ENCODE measurements around the gene MRGPRD. TPM values are rescaled to one million over a fixed set of nuclear protein-coding genes. Genes with fewer than 3 reads are reported as not detected.

The MRGPRD gene
- total and polyA plus RNA-seq, 2 of the 8 experiments (the other 6 are each of a cell fraction or from before 2014, with no cell fraction given), result not detected

DNA sequence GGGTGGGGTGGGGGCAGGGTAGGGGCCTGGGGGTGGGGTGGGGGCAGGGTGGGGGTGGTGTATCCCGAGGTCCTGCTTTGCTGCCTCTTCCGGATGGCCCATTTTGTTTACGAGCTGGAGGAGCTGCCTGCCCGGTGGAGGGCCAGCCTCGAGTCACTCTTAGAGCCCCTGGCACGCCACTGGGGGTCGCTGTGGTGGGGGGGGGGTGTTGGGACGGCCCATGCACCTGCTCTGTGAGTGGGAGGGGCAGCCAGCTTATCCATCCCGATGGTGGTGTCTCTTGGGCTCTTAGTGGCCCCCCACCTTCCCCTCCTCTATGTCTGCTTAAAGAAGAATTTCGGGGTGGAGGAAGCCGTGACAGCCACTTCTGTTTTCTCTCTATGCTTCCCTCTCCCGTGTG is 24.6 kb downstream of the MRGPRD start (continued):
- TF ChIP-seq, protein P1, sequence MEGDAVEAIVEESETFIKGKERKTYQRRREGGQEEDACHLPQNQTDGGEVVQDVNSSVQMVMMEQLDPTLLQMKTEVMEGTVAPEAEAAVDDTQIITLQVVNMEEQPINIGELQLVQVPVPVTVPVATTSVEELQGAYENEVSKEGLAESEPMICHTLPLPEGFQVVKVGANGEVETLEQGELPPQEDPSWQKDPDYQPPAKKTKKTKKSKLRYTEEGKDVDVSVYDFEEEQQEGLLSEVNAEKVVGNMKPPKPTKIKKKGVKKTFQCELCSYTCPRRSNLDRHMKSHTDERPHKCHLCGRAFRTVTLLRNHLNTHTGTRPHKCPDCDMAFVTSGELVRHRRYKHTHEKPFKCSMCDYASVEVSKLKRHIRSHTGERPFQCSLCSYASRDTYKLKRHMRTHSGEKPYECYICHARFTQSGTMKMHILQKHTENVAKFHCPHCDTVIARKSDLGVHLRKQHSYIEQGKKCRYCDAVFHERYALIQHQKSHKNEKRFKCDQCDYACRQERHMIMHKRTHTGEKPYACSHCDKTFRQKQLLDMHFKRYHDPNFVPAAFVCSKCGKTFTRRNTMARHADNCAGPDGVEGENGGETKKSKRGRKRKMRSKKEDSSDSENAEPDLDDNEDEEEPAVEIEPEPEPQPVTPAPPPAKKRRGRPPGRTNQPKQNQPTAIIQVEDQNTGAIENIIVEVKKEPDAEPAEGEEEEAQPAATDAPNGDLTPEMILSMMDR (IDR thresholded peaks at IDR 0.05; ENCODE audit: control extremely low read depth in 1 of 3, insufficient read depth in 1 of 3, low read depth in 1 of 3, low read length in 3 of 3), result peak; percentile 65 to 73 (median 73)
- TF ChIP-seq, protein P2, sequence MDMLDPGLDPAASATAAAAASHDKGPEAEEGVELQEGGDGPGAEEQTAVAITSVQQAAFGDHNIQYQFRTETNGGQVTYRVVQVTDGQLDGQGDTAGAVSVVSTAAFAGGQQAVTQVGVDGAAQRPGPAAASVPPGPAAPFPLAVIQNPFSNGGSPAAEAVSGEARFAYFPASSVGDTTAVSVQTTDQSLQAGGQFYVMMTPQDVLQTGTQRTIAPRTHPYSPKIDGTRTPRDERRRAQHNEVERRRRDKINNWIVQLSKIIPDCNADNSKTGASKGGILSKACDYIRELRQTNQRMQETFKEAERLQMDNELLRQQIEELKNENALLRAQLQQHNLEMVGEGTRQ (IDR thresholded peaks at IDR 0.05; ENCODE audit: low read length), result no peak
- no peak for TF ChIP-seq EZH2 (IDR thresholded peaks at IDR 0.05; ENCODE audit: low read depth, low read length, severe bottlenecking)
- TF ChIP-seq TAF7 (optimal IDR thresholded peaks at IDR 0.05; ENCODE audit: borderline replicate concordance, low read depth, low read length), result no peak
- TF ChIP-seq HDAC6 (IDR thresholded peaks at IDR 0.05; ENCODE audit: low read depth, low read length), result no peak
- TF ChIP-seq SIRT6 (IDR thresholded peaks at IDR 0.05; ENCODE audit: low read length), result no peak
- TF ChIP-seq EP300 (IDR thresholded peaks at IDR 0.05; ENCODE audit: borderline replicate concordance in 1 of 2, low read depth in 2 of 2, low read length in 2 of 2), result no peak
- no peak for TF ChIP-seq POLR2AphosphoS5 (IDR thresholded peaks at IDR 0.05; ENCODE audit: low read depth, low read length)
- no peak for TF ChIP-seq CHD1 (IDR thresholded peaks at IDR 0.05; ENCODE audit: low read depth, low read length)
- no peak for TF ChIP-seq CHD2 (IDR thresholded peaks at IDR 0.05; ENCODE audit: low read length)
- no peak for TF ChIP-seq KDM5A (IDR thresholded peaks at IDR 0.05; ENCODE audit: low read length)
- no peak for TF ChIP-seq ZNF274 (IDR thresholded peaks at IDR 0.05; ENCODE audit: borderline replicate concordance, extremely low read depth, low read length)
- TF ChIP-seq RFX5 (IDR thresholded peaks at IDR 0.05; ENCODE audit: borderline replicate concordance, low read depth, low read length), result no peak
- TF ChIP-seq RXRA (IDR thresholded peaks at IDR 0.05; ENCODE audit: insufficient read depth, low read depth, low read length), result no peak
- TF ChIP-seq CBX5 (IDR thresholded peaks at IDR 0.05; ENCODE audit: low read depth, low read length), result no peak
- TF ChIP-seq FOSL1 (IDR thresholded peaks at IDR 0.05; ENCODE audit: insufficient read depth, low read depth, low read length), result no peak
- no peak for TF ChIP-seq CREB1 (IDR thresholded peaks at IDR 0.05)

Data from H1 (cell line).